ENCODE results near the gene MAGEA9. TPM values are rescaled to one million over a fixed set of nuclear protein-coding genes. Genes with fewer than 3 reads are reported as not detected.

Gene MAGEA9
- polyA plus RNA-seq, 3 donors = not detected

- intact Hi-C loops (cut with micrococcal nuclease) = no loop called here
- no peak overlapping the region for H3K4me3 ChIP-seq (replicated peaks in 1 of 3; ENCODE audit: low read depth in 2 of 3, low read length in 3 of 3)
- Mint-ChIP-seq H3K36me3 (no peaks in the 10 kb centered on the region), H3K27ac (no peak overlapping the region), H3K4me1 (no peaks in the 10 kb centered on the region), H3K4me3 (no peak overlapping the region), H3K27me3 (ENCODE audit: low read depth in 3 of 3) (peaks cover 1 to 2% (median 1%) of the 10 kb centered on the region in 3 donors), H3K9me3 (no peaks in the 10 kb centered on the region)
- TF ChIP-seq, protein P1, sequence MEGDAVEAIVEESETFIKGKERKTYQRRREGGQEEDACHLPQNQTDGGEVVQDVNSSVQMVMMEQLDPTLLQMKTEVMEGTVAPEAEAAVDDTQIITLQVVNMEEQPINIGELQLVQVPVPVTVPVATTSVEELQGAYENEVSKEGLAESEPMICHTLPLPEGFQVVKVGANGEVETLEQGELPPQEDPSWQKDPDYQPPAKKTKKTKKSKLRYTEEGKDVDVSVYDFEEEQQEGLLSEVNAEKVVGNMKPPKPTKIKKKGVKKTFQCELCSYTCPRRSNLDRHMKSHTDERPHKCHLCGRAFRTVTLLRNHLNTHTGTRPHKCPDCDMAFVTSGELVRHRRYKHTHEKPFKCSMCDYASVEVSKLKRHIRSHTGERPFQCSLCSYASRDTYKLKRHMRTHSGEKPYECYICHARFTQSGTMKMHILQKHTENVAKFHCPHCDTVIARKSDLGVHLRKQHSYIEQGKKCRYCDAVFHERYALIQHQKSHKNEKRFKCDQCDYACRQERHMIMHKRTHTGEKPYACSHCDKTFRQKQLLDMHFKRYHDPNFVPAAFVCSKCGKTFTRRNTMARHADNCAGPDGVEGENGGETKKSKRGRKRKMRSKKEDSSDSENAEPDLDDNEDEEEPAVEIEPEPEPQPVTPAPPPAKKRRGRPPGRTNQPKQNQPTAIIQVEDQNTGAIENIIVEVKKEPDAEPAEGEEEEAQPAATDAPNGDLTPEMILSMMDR (IDR thresholded peaks at IDR 0.05) = no peak
- no peaks in the 10 kb centered on the region for H3K9me3 ChIP-seq (replicated peaks in 1 of 2; ENCODE audit: control insufficient read depth in 1 of 2, insufficient read depth in 1 of 2, low read length in 2 of 2)
- DNase-seq = no peak
- no peak overlapping the region for H3K4me2 ChIP-seq (replicated peaks; ENCODE audit: extremely low read depth, low read length, poor library complexity, severe bottlenecking)
- H3K27ac ChIP-seq (ENCODE audit: low read depth in 1 of 2, low read length in 2 of 2) = no peak overlapping the region
- H4K20me1 ChIP-seq (ENCODE audit: insufficient read depth, low read length) = no peaks in the 10 kb centered on the region
- H3K9ac ChIP-seq (ENCODE audit: insufficient read depth, low read length, poor library complexity, severe bottlenecking) = no peak overlapping the region
- no peaks in the 10 kb centered on the region for H3K27me3 ChIP-seq (ENCODE audit: control insufficient read depth in 2 of 2, insufficient read depth in 2 of 2, low read length in 2 of 2)
- H3K79me2 ChIP-seq (ENCODE audit: insufficient read depth, low read length) = no peaks in the 10 kb centered on the region
- H2AFZ ChIP-seq (ENCODE audit: insufficient read depth, low read depth, low read length, poor library complexity, severe bottlenecking) = no peak overlapping the region
- H3K4me1 ChIP-seq (ENCODE audit: control insufficient read depth in 1 of 2, insufficient read depth in 2 of 2, low read length in 2 of 2) = no peaks in the 10 kb centered on the region
- no CpG with 5 or more reads among the region's 1 CpG for WGBS (ENCODE audit: insufficient coverage)
- no peaks in the 10 kb centered on the region for H3K36me3 ChIP-seq (replicated peaks in 1 of 2; ENCODE audit: control insufficient read depth in 1 of 2, insufficient read depth in 2 of 2, low read length in 2 of 2)
These were observed 36.9 kb downstream of the MAGEA9 start for GRCh38 chrX:149818652-149819051.

DNA sequence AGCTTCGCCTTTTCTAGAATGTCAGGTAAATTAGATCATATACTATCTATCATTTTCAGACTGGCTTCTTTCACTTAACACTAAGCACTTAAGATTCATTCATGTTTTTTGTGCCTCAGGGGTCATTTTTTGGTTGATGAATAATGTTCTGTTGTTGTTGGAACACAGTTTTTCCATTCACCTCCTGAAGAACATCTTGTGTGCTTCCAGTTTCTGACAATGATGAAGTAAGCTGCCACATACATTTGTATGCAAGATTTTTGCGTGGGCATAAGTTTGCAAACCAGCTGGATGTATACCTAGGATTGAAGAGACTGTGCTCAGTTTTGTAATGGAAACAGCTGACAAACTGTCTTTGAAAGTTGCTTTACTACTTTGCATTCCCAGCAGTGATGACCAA is 37.6 kb downstream of the MAGEA9 start:
- H3K79me2 ChIP-seq (ENCODE audit: insufficient read depth, low read length) = no peaks in the 10 kb centered on the region
- Mint-ChIP-seq H3K36me3 (no peaks in the 10 kb centered on the region), H3K4me1 (no peaks in the 10 kb centered on the region), H3K4me3 (no peak overlapping the region), H3K27ac (no peak overlapping the region), H3K9me3 (no peaks in the 10 kb centered on the region), H3K27me3 (ENCODE audit: low read depth in 3 of 3) (peaks cover 1 to 2% (median 1%) of the 10 kb centered on the region in 3 donors)
- H3K4me1 ChIP-seq (ENCODE audit: control insufficient read depth in 1 of 2, insufficient read depth in 2 of 2, low read length in 2 of 2) = no peaks in the 10 kb centered on the region
- no peak overlapping the region for H3K4me3 ChIP-seq (replicated peaks in 1 of 3; ENCODE audit: low read depth in 2 of 3, low read length in 3 of 3)
- no peaks in the 10 kb centered on the region for H3K36me3 ChIP-seq (replicated peaks in 1 of 2; ENCODE audit: control insufficient read depth in 1 of 2, insufficient read depth in 2 of 2, low read length in 2 of 2)
- H3K9me3 ChIP-seq (replicated peaks in 1 of 2; ENCODE audit: control insufficient read depth in 1 of 2, insufficient read depth in 1 of 2, low read length in 2 of 2) = no peaks in the 10 kb centered on the region
- H2AFZ ChIP-seq (ENCODE audit: insufficient read depth, low read depth, low read length, poor library complexity, severe bottlenecking) = no peak overlapping the region
- no peak overlapping the region for H3K9ac ChIP-seq (ENCODE audit: insufficient read depth, low read length, poor library complexity, severe bottlenecking)
- H3K27ac ChIP-seq (ENCODE audit: low read depth in 1 of 2, low read length in 2 of 2) = no peak overlapping the region
- TF ChIP-seq, protein P1 (IDR thresholded peaks at IDR 0.05) = no peak
- no peak for DNase-seq
- WGBS (ENCODE audit: insufficient coverage) = 100% methylated on average over 1 of the region's 2 CpGs
- no peaks in the 10 kb centered on the region for H4K20me1 ChIP-seq (ENCODE audit: insufficient read depth, low read length)
- H3K27me3 ChIP-seq (ENCODE audit: control insufficient read depth in 2 of 2, insufficient read depth in 2 of 2, low read length in 2 of 2) = no peaks in the 10 kb centered on the region
- intact Hi-C loops (cut with micrococcal nuclease) = no loop called here
- H3K4me2 ChIP-seq (replicated peaks; ENCODE audit: extremely low read depth, low read length, poor library complexity, severe bottlenecking) = no peak overlapping the region

Measured in CD14-positive monocyte (primary cell).